K562 (cell line): ENCODE results near the gene TSPOAP1. TPM values are rescaled to one million over a fixed set of nuclear protein-coding genes. Genes with fewer than 3 reads are reported as not detected.

Experiments
- FOXK2 ChIP-seq, 2 experiments: fragments of 450-650 bp; IDR thresholded peaks in 1 of 2; conservative IDR thresholded peaks in 1 of 2; 2 replicates each; pipeline ENCODE4 v1.6.1; 2016; ENCODE audit warnings: low read depth in 2 of 2, mild to moderate bottlenecking in 1 of 2
- MCM3 ChIP-seq: fragments of 450-650 bp; IDR thresholded peaks from 2 replicates; pipeline ENCODE4 v1.6.1; 2016
- NFE2 ChIP-seq: IDR thresholded peaks from 2 replicates; pipeline ENCODE4 v1.6.1; 2014; ENCODE audit warnings: antibody characterized with exemption, low read depth
- ZNF282 ChIP-seq: sonication (generic); formaldehyde crosslinking; IDR thresholded peaks from 2 replicates; pipeline ENCODE4 v1.8.1; 2023; ENCODE audit warnings: missing genetic modification reagents
- polyA plus RNA-seq, 8 experiments: library from polyadenylated mRNA; depleted of rRNA in 4 of 8; stranded (reverse) in 5 of 8; unstranded in 3 of 8; fragments of >200 nt; fragmentation: Nextera tagmentation in 2 of 8; fragmentation: Illumina TruSeq in 1 of 8; extraction: Ambion mirVana in 2 of 8; extraction: Trizol in 1 of 8; gene quantifications; 2 replicates each; pipeline versions ENCODE4 v1.2.1 to v1.2.3, GENCODE V29; 2011 to 2014; ENCODE audit warnings: inconsistent platforms in 1 of 8, missing spikeins in 1 of 8
- total RNA-seq, 7 experiments: library from RNA; depleted of rRNA in 6 of 7; stranded (reverse); fragments of >200 nt in 6 of 7; fragmentation: Illumina TruSeq in 2 of 7; extraction: Trizol in 2 of 7; gene quantifications; 2 replicates each; pipeline versions ENCODE4 v1.2.1 to v1.2.3, GENCODE V29; 2011 to 2021; ENCODE audit warnings: low replicate concordance in 1 of 7
- TF ChIP-seq, protein P1 (sequence below): fragments of 450-650 bp; IDR thresholded peaks from 2 replicates; pipeline ENCODE4 v1.6.1; 2017; ENCODE audit warnings: antibody characterized with exemption, mild to moderate bottlenecking

The TSPOAP1 gene
- total and polyA plus RNA-seq, 9 of the 15 experiments (the other 6 are each of a cell fraction or from before 2014, with no cell fraction given): 0.87 to 3.9 (median 1.8) TPM; not detected in 2

DNA sequence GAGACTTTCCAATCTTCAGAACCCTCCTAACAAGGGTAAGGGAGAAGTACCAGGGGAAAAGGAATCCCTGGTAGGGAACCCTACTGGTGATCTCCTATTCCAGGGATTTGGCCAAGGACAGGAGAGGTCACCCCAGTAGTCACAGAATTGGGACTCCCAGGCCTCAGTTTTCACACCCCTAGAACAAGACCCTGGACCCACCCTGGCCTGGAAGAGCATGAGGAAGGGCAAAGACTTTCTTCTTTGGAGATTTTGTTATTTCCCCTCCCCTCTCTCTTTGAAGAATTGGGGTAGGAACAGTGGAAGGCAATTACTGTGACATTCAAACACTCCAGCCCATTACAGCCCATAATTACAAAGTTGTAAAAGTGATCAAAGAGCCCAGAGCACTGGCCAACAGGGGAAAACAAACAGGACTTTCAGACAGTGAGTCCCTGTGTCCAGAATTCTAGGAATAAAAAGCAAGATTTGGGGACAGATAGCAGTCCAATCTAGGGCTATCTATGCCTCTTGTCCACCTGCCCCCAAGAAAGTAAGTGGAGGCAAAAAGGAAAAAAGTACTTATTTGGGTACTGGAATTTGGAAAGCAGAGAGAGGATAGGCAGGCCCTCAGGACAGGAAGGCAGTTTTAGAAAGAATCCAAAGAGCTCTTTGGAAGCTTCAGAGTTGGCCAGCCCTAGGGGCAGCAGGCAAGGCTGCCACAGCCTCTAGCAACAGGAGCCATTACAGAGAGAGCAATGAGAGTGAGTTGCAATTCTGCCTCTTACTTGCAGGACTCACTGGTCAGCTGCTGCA is 36.8 kb upstream of the TSPOAP1 start (continued):
- TF ChIP-seq FOXK2 (conservative IDR thresholded peaks at IDR 0.05 in 1 of 2, IDR thresholded peaks at IDR 0.05 in 1 of 2; ENCODE audit: low read depth in 2 of 2): no peak
- TF ChIP-seq MCM3: no peak
- TF ChIP-seq, protein P1, sequence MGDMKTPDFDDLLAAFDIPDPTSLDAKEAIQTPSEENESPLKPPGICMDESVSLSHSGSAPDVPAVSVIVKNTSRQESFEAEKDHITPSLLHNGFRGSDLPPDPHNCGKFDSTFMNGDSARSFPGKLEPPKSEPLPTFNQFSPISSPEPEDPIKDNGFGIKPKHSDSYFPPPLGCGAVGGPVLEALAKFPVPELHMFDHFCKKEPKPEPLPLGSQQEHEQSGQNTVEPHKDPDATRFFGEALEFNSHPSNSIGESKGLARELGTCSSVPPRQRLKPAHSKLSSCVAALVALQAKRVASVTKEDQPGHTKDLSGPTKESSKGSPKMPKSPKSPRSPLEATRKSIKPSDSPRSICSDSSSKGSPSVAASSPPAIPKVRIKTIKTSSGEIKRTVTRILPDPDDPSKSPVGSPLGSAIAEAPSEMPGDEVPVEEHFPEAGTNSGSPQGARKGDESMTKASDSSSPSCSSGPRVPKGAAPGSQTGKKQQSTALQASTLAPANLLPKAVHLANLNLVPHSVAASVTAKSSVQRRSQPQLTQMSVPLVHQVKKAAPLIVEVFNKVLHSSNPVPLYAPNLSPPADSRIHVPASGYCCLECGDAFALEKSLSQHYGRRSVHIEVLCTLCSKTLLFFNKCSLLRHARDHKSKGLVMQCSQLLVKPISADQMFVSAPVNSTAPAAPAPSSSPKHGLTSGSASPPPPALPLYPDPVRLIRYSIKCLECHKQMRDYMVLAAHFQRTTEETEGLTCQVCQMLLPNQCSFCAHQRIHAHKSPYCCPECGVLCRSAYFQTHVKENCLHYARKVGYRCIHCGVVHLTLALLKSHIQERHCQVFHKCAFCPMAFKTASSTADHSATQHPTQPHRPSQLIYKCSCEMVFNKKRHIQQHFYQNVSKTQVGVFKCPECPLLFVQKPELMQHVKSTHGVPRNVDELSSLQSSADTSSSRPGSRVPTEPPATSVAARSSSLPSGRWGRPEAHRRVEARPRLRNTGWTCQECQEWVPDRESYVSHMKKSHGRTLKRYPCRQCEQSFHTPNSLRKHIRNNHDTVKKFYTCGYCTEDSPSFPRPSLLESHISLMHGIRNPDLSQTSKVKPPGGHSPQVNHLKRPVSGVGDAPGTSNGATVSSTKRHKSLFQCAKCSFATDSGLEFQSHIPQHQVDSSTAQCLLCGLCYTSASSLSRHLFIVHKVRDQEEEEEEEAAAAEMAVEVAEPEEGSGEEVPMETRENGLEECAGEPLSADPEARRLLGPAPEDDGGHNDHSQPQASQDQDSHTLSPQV: peak; percentile 8; the same call in 1 of the 2 replicates
- TF ChIP-seq NFE2: 0 out of 2 replicates have a peak, but pooled peaks have one; percentile 4
- TF ChIP-seq ZNF282 (CRISPR knock-in tag): no peak
